Tibial nerve (tissue), 4 donors: Measurements from ENCODE around the gene DYRK1A. TPM values are rescaled to one million over a fixed set of nuclear protein-coding genes. Genes with fewer than 3 reads are reported as not detected.
A peak's percentile ranks its signal among the peaks of the same experiment; 100 is the strongest.

Experiments
- DNase-seq, 2 donors: peaks; one replicate each; pipeline ENCODE4 v3.0.0-alpha.2; 2019; ENCODE audit warnings: low spot score in 2 of 2
- H3K27ac ChIP-seq, 4 donors: fragments of 200-600 bp; sonication (generic) in 3 of 4; one replicate each; pipeline ENCODE4 v1.5.1; 2017 to 2019; ENCODE audit warnings: mild to moderate bottlenecking in 1 of 4
- H3K27me3 ChIP-seq, 2 donors: fragments of 200-600 bp; sonication (generic) in 1 of 2; one replicate each; pipeline versions ENCODE4 v1.5.1 to v1.6.0; 2017 to 2019
- H3K36me3 ChIP-seq, 3 donors: fragments of 200-600 bp; sonication (generic); one replicate each; pipeline ENCODE4 v1.5.1; 2018 to 2019
- H3K4me1 ChIP-seq, 4 donors: fragments of 200-600 bp; sonication (generic) in 3 of 4; one replicate each; pipeline ENCODE4 v1.5.1; 2017 to 2019
- H3K4me3 ChIP-seq, 4 donors: fragments of 200-600 bp; sonication (generic) in 3 of 4; one replicate each; pipeline ENCODE4 v1.5.1; 2017 to 2019; ENCODE audit warnings: mild to moderate bottlenecking in 1 of 4, moderate library complexity in 1 of 4
- H3K9me3 ChIP-seq, 4 donors: fragments of 200-600 bp; sonication (generic) in 3 of 4; one replicate each; pipeline ENCODE4 v1.5.1; 2017 to 2019
- CTCF ChIP-seq, 5 experiments: fragments of 200-600 bp in 3 of 5; fragments of 450-650 bp in 2 of 5; sonication (generic) in 3 of 5; IDR thresholded peaks; one replicate each; pipeline ENCODE4 v1.5.1; 2016 to 2019; ENCODE audit warnings: antibody characterized with exemption in 5 of 5, mild to moderate bottlenecking in 3 of 5, moderate library complexity in 2 of 5
- EP300 ChIP-seq, 2 donors: sonication (generic); formaldehyde crosslinking; IDR thresholded peaks; one replicate each; pipeline ENCODE4 v1.6.1; 2017; ENCODE audit warnings: antibody characterized with exemption in 2 of 2, mild to moderate bottlenecking in 1 of 2
- POLR2A ChIP-seq, 2 donors: fragments of 450-650 bp; IDR thresholded peaks; one replicate each; pipeline ENCODE4 v1.6.1; 2017; ENCODE audit warnings: antibody characterized with exemption in 2 of 2, mild to moderate bottlenecking in 2 of 2, moderate library complexity in 2 of 2
- WGBS, 2 donors: methylation state at CpG; one replicate each; pipeline ENCODE4 v1.1.5; 2018; 5-methylcytosine and 5-hydroxymethylcytosine counted together
- total RNA-seq, 4 donors: library from RNA; depleted of rRNA; stranded (reverse); fragments of >200 nt; gene quantifications; one replicate each; pipeline ENCODE4 v1.1.0, GENCODE V29; 2016

DYRK1A gene
- total RNA-seq, 4 donors from 2014 or later: 65.8 to 81.6 (median 68.2) TPM

- H3K4me1 ChIP-seq: peaks cover 0 to 7% (median 5%) of the 10 kb centered on the region in 4 donors
- peaks cover 0 to 3% (median 0%) of the 10 kb centered on the region in 4 donors for H3K9me3 ChIP-seq
- no peak overlapping the region for H3K27ac ChIP-seq
- TF ChIP-seq CTCF (IDR thresholded peaks at IDR 0.05) (no peak), POLR2A (IDR thresholded peaks at IDR 0.05) (no peak), EP300 (IDR thresholded peaks at IDR 0.05) (no peak)
- no peaks in the 10 kb centered on the region for H3K27me3 ChIP-seq
- WGBS, 2 donors: 90 to 92% methylated on average over 8 of the region's 8 CpGs
- H3K4me3 ChIP-seq: no peak overlapping the region
- no peak for DNase-seq
- H3K36me3 ChIP-seq: no peaks in the 10 kb centered on the region
Measured at GRCh38 chr21:37558676-37559211, 192.2 kb downstream of the DYRK1A start.

GRCh38 chr21:37560385-37560784 is 193.8 kb downstream of the DYRK1A start:
- no peak overlapping the region for H3K27ac ChIP-seq
- no peak overlapping the region for H3K4me3 ChIP-seq
- H3K27me3 ChIP-seq: no peaks in the 10 kb centered on the region
- H3K36me3 ChIP-seq: no peaks in the 10 kb centered on the region
- no peak for DNase-seq
- no peak for TF ChIP-seq CTCF (IDR thresholded peaks at IDR 0.05)
- no peak for TF ChIP-seq EP300 (IDR thresholded peaks at IDR 0.05)
- TF ChIP-seq POLR2A (IDR thresholded peaks at IDR 0.05): no peak
- peaks cover 0 to 3% (median 0%) of the 10 kb centered on the region in 4 donors for H3K9me3 ChIP-seq
- peaks cover 0 to 16% (median 8%) of the 10 kb centered on the region in 4 donors for H3K4me1 ChIP-seq
- 85 to 93% methylated on average over 5 of the region's 5 CpGs for WGBS, 2 donors

GRCh38 chr21:37561506-37561905 is 194.9 kb downstream of the DYRK1A start:
- TF ChIP-seq EP300 (IDR thresholded peaks at IDR 0.05): no peak
- no peaks in the 10 kb centered on the region for H3K36me3 ChIP-seq
- WGBS, 2 donors: 95 to 96% methylated on average over 7 of the region's 7 CpGs
- H3K27ac ChIP-seq: no peak overlapping the region
- H3K9me3 ChIP-seq: peaks cover 0 to 3% (median 0%) of the 10 kb centered on the region in 4 donors
- no peaks in the 10 kb centered on the region for H3K27me3 ChIP-seq
- H3K4me1 ChIP-seq: peaks cover 0 to 16% (median 8%) of the 10 kb centered on the region in 4 donors
- no peak overlapping the region for H3K4me3 ChIP-seq
- DNase-seq: no peak

GRCh38 chr21:37561941-37562919 is 195.7 kb downstream of the DYRK1A start:
- Histone ChIP-seq H3K4me3 (no peak overlapping the region), H3K27me3 (no peaks in the 10 kb centered on the region), H3K9me3 (peaks cover 0 to 3% (median 0%) of the 10 kb centered on the region in 4 donors), H3K4me1 (peaks cover 0 to 16% (median 8%) of the 10 kb centered on the region in 4 donors), H3K27ac (no peak overlapping the region), H3K36me3 (no peaks in the 10 kb centered on the region)
- WGBS, 2 donors: 92 to 94% methylated on average over 11 of the region's 11 CpGs
- no peak for TF ChIP-seq CTCF (IDR thresholded peaks at IDR 0.05)
- TF ChIP-seq EP300 (IDR thresholded peaks at IDR 0.05): no peak
- no peak for TF ChIP-seq POLR2A (IDR thresholded peaks at IDR 0.05)
- DNase-seq: no peak

- H3K27me3 ChIP-seq: no peaks in the 10 kb centered on the region
- peak in 1 of 2 donors; percentile 21 for DNase-seq
- H3K4me1 ChIP-seq: peaks cover 0 to 16% (median 8%) of the 10 kb centered on the region in 4 donors
- H3K36me3 ChIP-seq: no peaks in the 10 kb centered on the region
- WGBS, 2 donors: 60 to 65% methylated on average over 20 of the region's 22 CpGs
- TF ChIP-seq EP300 (IDR thresholded peaks at IDR 0.05) (no peak), CTCF (IDR thresholded peaks at IDR 0.05) (no peak), POLR2A (IDR thresholded peaks at IDR 0.05) (no peak)
- H3K27ac ChIP-seq: peak overlapping the region; percentile 85 to 96 (median 89)
- H3K9me3 ChIP-seq: peaks cover 0 to 3% (median 0%) of the 10 kb centered on the region in 4 donors
- peak overlapping the region; percentile 75 to 95 (median 78) for H3K4me3 ChIP-seq
Measured at GRCh38 chr21:37562920-37563640, 196.5 kb downstream of the DYRK1A start.
